Esophagus squamous epithelium (tissue), 5 donors: Measurements from ENCODE around the gene KRTAP10-2. TPM values are rescaled to one million over a fixed set of nuclear protein-coding genes. Genes with fewer than 3 reads are reported as not detected.

Experiments
- DNase-seq: peaks from one replicate; lab custom pipeline; 2025; lab: John Stamatoyannopoulos, UW
- H3K27ac ChIP-seq, 4 donors: fragments of 200-600 bp; sonication (generic); one replicate each; pipeline ENCODE4 v1.5.1; 2016 to 2019; ENCODE audit warnings: mild to moderate bottlenecking in 1 of 4
- H3K27me3 ChIP-seq, 4 donors: fragments of 200-600 bp; sonication (generic); 1 replicate in 3 of 4; 2 replicates in 1 of 4; pipeline versions ENCODE4 v1.5.1 to v1.6.0; 2017 to 2021; ENCODE audit warnings: antibody characterized with exemption in 1 of 4
- H3K36me3 ChIP-seq, 3 donors: fragments of 200-600 bp; sonication (generic); one replicate each; pipeline ENCODE4 v1.5.1; 2016 to 2019
- H3K4me1 ChIP-seq, 3 donors: fragments of 200-600 bp; sonication (generic); one replicate each; pipeline ENCODE4 v1.5.1; 2017 to 2019
- H3K4me3 ChIP-seq, 4 donors: fragments of 200-600 bp; sonication (generic); 1 replicate in 3 of 4; 2 replicates in 1 of 4; pipeline ENCODE4 v1.5.1; 2016 to 2019; ENCODE audit warnings: mild to moderate bottlenecking in 2 of 4, moderate library complexity in 1 of 4
- H3K9me3 ChIP-seq, 3 donors: fragments of 200-600 bp; sonication (generic); one replicate each; pipeline ENCODE4 v1.5.1; 2016 to 2019
- POLR2A ChIP-seq, 4 donors: fragments of 450-650 bp; IDR thresholded peaks; one replicate each; pipeline ENCODE4 v1.6.1; 2017; ENCODE audit warnings: antibody characterized with exemption in 4 of 4, mild to moderate bottlenecking in 4 of 4, moderate library complexity in 3 of 4
- WGBS, 2 donors: methylation state at CpG; one replicate each; pipeline ENCODE4 v1.1.5; 2018; 5-methylcytosine and 5-hydroxymethylcytosine counted together
- intact Hi-C: fragments of 100-400 bp; cut with DNase I; formaldehyde crosslinking; loops from one replicate; pipeline ENCODE4 v1.15.0; 2022
- total RNA-seq, 4 donors: library from RNA; depleted of rRNA; stranded (reverse); fragments of >200 nt; gene quantifications; one replicate each; pipeline ENCODE4 v1.1.0, GENCODE V29; 2016
- TF ChIP-seq, protein P1 (sequence below), 6 experiments: fragments of 450-650 bp in 4 of 6; fragments of 200-600 bp in 2 of 6; sonication (generic) in 2 of 6; IDR thresholded peaks; one replicate each; pipeline ENCODE4 v1.5.1; 2016 to 2019; ENCODE audit warnings: antibody characterized with exemption in 6 of 6, mild to moderate bottlenecking in 4 of 6, moderate library complexity in 4 of 6
- donor health status: DM: yes; HTN: yes; CAD: no.

KRTAP10-2 gene
- total RNA-seq, 4 donors from 2014 or later, result not detected

GRCh38 chr21:44516828-44517174, 34.5 kb downstream of the KRTAP10-2 start:
- Histone ChIP-seq H3K27ac (no peak overlapping the region), H3K27me3 (peaks cover 0 to 30% (median 0%) of the 10 kb centered on the region in 4 donors), H3K4me1 (no peaks in the 10 kb centered on the region), H3K4me3 (no peak overlapping the region), H3K9me3 (no peaks in the 10 kb centered on the region), H3K36me3 (no peaks in the 10 kb centered on the region)
- DNase-seq, result no peak
- WGBS, 2 donors, result 85 to 95% methylated on average over 10 of the region's 10 CpGs
- intact Hi-C loops, result loop anchor here (10.0 kb wide), 1 partner anchor 278 kb away; no protein-coding TSS in a partner anchor
- no peak for TF ChIP-seq POLR2A (IDR thresholded peaks at IDR 0.05)
- TF ChIP-seq, protein P1, sequence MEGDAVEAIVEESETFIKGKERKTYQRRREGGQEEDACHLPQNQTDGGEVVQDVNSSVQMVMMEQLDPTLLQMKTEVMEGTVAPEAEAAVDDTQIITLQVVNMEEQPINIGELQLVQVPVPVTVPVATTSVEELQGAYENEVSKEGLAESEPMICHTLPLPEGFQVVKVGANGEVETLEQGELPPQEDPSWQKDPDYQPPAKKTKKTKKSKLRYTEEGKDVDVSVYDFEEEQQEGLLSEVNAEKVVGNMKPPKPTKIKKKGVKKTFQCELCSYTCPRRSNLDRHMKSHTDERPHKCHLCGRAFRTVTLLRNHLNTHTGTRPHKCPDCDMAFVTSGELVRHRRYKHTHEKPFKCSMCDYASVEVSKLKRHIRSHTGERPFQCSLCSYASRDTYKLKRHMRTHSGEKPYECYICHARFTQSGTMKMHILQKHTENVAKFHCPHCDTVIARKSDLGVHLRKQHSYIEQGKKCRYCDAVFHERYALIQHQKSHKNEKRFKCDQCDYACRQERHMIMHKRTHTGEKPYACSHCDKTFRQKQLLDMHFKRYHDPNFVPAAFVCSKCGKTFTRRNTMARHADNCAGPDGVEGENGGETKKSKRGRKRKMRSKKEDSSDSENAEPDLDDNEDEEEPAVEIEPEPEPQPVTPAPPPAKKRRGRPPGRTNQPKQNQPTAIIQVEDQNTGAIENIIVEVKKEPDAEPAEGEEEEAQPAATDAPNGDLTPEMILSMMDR (IDR thresholded peaks at IDR 0.05), result no peak

- 85 to 100% methylated on average over 1 to 9 of the region's 13 CpGs for WGBS, 2 donors
- H3K36me3 ChIP-seq, result no peaks in the 10 kb centered on the region
- intact Hi-C loops, result loop anchor here (10.0 kb wide), 1 partner anchor 278 kb away; no protein-coding TSS in a partner anchor
- H3K4me1 ChIP-seq, result no peaks in the 10 kb centered on the region
- no peaks in the 10 kb centered on the region for H3K9me3 ChIP-seq
- no peak for TF ChIP-seq POLR2A (IDR thresholded peaks at IDR 0.05)
- TF ChIP-seq, protein P1 (IDR thresholded peaks at IDR 0.05), result no peak
- H3K27me3 ChIP-seq, result peaks cover 0 to 32% (median 0%) of the 10 kb centered on the region in 4 donors
- H3K27ac ChIP-seq, result no peak overlapping the region
- no peak overlapping the region for H3K4me3 ChIP-seq
- no peak for DNase-seq
Measured at GRCh38 chr21:44516342-44516741, 35.0 kb downstream of the KRTAP10-2 start.

DNA sequence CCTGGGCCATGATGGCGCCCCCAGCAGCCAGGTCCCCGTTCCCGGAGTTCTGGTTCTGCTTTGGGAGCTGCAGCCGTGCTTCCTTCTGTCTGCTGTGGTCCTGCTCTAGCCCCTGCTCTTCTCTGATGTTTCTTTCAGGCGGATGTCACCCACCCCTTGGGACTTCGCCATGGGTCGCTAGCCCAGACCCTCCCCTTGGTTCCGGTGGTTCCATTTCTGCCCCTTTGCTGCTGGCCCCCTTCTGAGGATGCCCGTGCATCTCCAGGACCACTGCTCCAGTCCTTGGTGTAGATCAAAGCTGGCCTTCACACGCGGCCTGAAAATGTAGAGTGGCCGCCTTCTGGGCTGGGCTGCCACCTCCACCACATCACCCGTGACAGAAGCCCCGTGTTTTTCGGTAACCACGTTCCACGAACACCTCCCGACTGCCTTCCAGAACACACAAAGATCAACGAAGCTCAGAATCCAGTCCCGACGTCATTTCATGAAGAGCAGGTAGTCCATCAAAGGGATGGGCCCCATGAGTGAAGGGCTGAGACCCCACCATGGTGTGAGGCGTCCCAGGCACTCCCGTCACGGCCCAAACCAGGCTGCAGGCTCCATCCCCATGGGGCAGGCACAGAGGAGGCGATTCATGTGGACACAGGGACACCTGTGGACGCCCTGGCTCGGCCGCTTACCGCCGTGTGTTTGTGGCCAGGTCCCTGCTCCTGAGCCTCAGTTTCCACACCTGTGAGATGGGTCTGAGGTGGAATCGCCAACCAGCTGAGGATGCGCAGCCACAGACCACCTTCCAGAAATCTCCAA, 35.7 kb downstream of the KRTAP10-2 start:
- TF ChIP-seq, protein P1 (IDR thresholded peaks at IDR 0.05), result no peak
- no peak for TF ChIP-seq POLR2A (IDR thresholded peaks at IDR 0.05)

GRCh38 chr21:44514746-44515358, 36.5 kb downstream of the KRTAP10-2 start:
- intact Hi-C loops, result loop anchor here (10.0 kb wide), 1 partner anchor 280 kb away; no protein-coding TSS in a partner anchor
- peaks cover 0 to 11% (median 0%) of the 10 kb centered on the region in 3 donors for H3K4me1 ChIP-seq
- no peaks in the 10 kb centered on the region for H3K9me3 ChIP-seq
- TF ChIP-seq, protein P1 (IDR thresholded peaks at IDR 0.05), result no peak
- no peak for TF ChIP-seq POLR2A (IDR thresholded peaks at IDR 0.05)
- DNase-seq, result no peak
- WGBS, 2 donors, result 65 to 68% methylated on average over 4 to 10 of the region's 11 CpGs
- H3K27ac ChIP-seq, result no peak overlapping the region
- H3K4me3 ChIP-seq, result no peak overlapping the region
- H3K27me3 ChIP-seq, result peaks cover 0 to 32% (median under 1%) of the 10 kb centered on the region in 4 donors
- H3K36me3 ChIP-seq, result no peaks in the 10 kb centered on the region

More for the DNA sequence above, 35.7 kb downstream of the KRTAP10-2 start:
- no peaks in the 10 kb centered on the region for H3K9me3 ChIP-seq
- H3K27me3 ChIP-seq, result peaks cover 0 to 32% (median 0%) of the 10 kb centered on the region in 4 donors
- DNase-seq, result no peak
- H3K4me3 ChIP-seq, result no peak overlapping the region
- H3K36me3 ChIP-seq, result no peaks in the 10 kb centered on the region
- WGBS, 2 donors, result 81 to 83% methylated on average over 4 to 25 of the region's 32 CpGs
- no peak overlapping the region for H3K27ac ChIP-seq
- intact Hi-C loops, result loop anchor here (10.0 kb wide), 1 partner anchor 279 kb away; no protein-coding TSS in a partner anchor
- H3K4me1 ChIP-seq, result peaks cover 0 to 4% (median 0%) of the 10 kb centered on the region in 3 donors

GRCh38 chr21:44514218-44514520, 37.1 kb downstream of the KRTAP10-2 start:
- no peaks in the 10 kb centered on the region for H3K36me3 ChIP-seq
- no peak for DNase-seq
- H3K9me3 ChIP-seq, result no peaks in the 10 kb centered on the region
- no peak overlapping the region for H3K4me3 ChIP-seq
- H3K27me3 ChIP-seq, result peaks cover 0 to 38% (median 2%) of the 10 kb centered on the region in 4 donors
- TF ChIP-seq POLR2A (IDR thresholded peaks at IDR 0.05), result no peak
- TF ChIP-seq, protein P1 (IDR thresholded peaks at IDR 0.05), result no peak
- intact Hi-C loops, result loop anchor here (10.0 kb wide), 1 partner anchor 281 kb away; no protein-coding TSS in a partner anchor
- 94% methylated on average over 2 of the region's 7 CpGs; no CpG with 5 or more reads in 1 of the 2 donors for WGBS, 2 donors
- H3K27ac ChIP-seq, result no peak overlapping the region
- peaks cover 0 to 16% (median 0%) of the 10 kb centered on the region in 3 donors for H3K4me1 ChIP-seq
